T-cell (primary cell): ENCODE data around the gene KIF18A. TPM values are rescaled to one million over a fixed set of nuclear protein-coding genes. Genes with fewer than 3 reads are reported as not detected.

Experiments
- ATAC-seq, 4 experiments: fragments of 200-7000 bp in 3 of 4; fragments of 150-1000 bp in 1 of 4; cut with Tn5 transposase; replicated peaks in 1 of 4; 1 replicate in 3 of 4; 2 replicates in 1 of 4; pipeline ENCODE4 v1.10.0; 2021; ENCODE audit warnings: moderate library complexity in 3 of 4, mild to moderate bottlenecking in 2 of 4, moderate number of reproducible peaks in 1 of 4
- CTCF ChIA-PET, 2 donors: fragments of 300-600 bp; sonication (Branson Sonifier 250); formaldehyde crosslinking; loops; one replicate each; lab custom pipeline; 2022; ENCODE audit warnings: antibody characterized with exemption in 2 of 2; lab: Charles Lee
- POLR2A ChIA-PET, 2 donors: fragments of 300-600 bp; sonication (Branson Sonifier 250); formaldehyde crosslinking; loops; one replicate each; lab custom pipeline; 2022; ENCODE audit warnings: antibody characterized with exemption in 2 of 2; lab: Charles Lee
- DNase-seq, 35 experiments: peaks; one replicate each; pipeline versions ENCODE4 v3.0.0 to v3.0.0-alpha.2; 2013 to 2023
- H3K27ac ChIP-seq: one replicate; pipeline ENCODE4 v1.5.1; 2013; ENCODE audit warnings: low read length
- H3K27me3 ChIP-seq, 2 experiments: replicated peaks in 1 of 2; 1 replicate in 1 of 2; 2 replicates in 1 of 2; pipeline versions ENCODE4 v1.6.1 to v1.7.0; 2013; ENCODE audit warnings: low read length in 1 of 2, mixed read lengths in 1 of 2; ENCODE audit not compliant: control insufficient read depth in 2 of 2, insufficient read depth in 2 of 2; ENCODE audit errors: extremely low read depth in 1 of 2
- H3K36me3 ChIP-seq, 2 donors: 1 replicate in 1 of 2; 2 replicates in 1 of 2; pipeline versions ENCODE4 v1.6.1 to v1.7.0; 2013; ENCODE audit warnings: low read length in 1 of 2; ENCODE audit not compliant: control insufficient read depth in 2 of 2, insufficient read depth in 1 of 2; ENCODE audit errors: extremely low read depth in 1 of 2
- H3K4me1 ChIP-seq, 2 experiments: 1 replicate in 1 of 2; 2 replicates in 1 of 2; pipeline versions ENCODE4 v1.6.1 to v1.7.0; 2013; ENCODE audit warnings: low read length in 2 of 2, mixed read lengths in 1 of 2; ENCODE audit not compliant: insufficient read depth in 2 of 2, control insufficient read depth in 1 of 2; ENCODE audit errors: extremely low read depth in 1 of 2
- H3K4me3 ChIP-seq, 2 donors: 1 replicate in 1 of 2; 2 replicates in 1 of 2; pipeline versions ENCODE4 v1.5.1 to v1.7.0; 2013; ENCODE audit warnings: mild to moderate bottlenecking in 2 of 2, low read length in 1 of 2, moderate library complexity in 1 of 2; ENCODE audit not compliant: control insufficient read depth in 1 of 2; ENCODE audit errors: extremely low read depth in 1 of 2
- H3K9me3 ChIP-seq: 2 replicates; pipeline ENCODE4 v1.7.0; 2013
- H3K27ac Mint-ChIP-seq, 2 donors: one replicate each; pipeline ENCODE4 v1.8.0; 2020 to 2021; ENCODE audit warnings: mild to moderate bottlenecking in 2 of 2, mixed read lengths in 2 of 2
- H3K27me3 Mint-ChIP-seq, 2 donors: one replicate each; pipeline ENCODE4 v1.8.0; 2021 to 2022; ENCODE audit warnings: mixed read lengths in 2 of 2
- H3K36me3 Mint-ChIP-seq: one replicate; pipeline ENCODE4 v1.8.0; 2021; ENCODE audit warnings: mixed read lengths
- H3K4me1 Mint-ChIP-seq, 3 donors: one replicate each; pipeline ENCODE4 v1.8.0; 2020 to 2022; ENCODE audit warnings: mixed read lengths in 3 of 3, mild to moderate bottlenecking in 1 of 3
- H3K4me3 Mint-ChIP-seq, 3 donors: one replicate each; pipeline ENCODE4 v1.8.0; 2020 to 2022; ENCODE audit warnings: mild to moderate bottlenecking in 3 of 3, mixed read lengths in 3 of 3, moderate library complexity in 3 of 3
- H3K9me3 Mint-ChIP-seq, 3 donors: one replicate each; pipeline ENCODE4 v1.8.0; 2020 to 2022; ENCODE audit warnings: mixed read lengths in 3 of 3
- WGBS: methylation state at CpG from one replicate; pipeline ENCODE4 v1.1.5; 2013; ENCODE audit warnings: missing lambda C conversion rate; ENCODE audit not compliant: insufficient coverage; 5-methylcytosine and 5-hydroxymethylcytosine counted together
- total RNA-seq, 35 experiments: library from RNA in 6 of 35; stranded (reverse) in 6 of 35; fragments of 120-200 nt in 1 of 35; gene quantifications; one replicate each; pipeline versions ENCODE4 v1.2.1 to v1.2.4 and lab custom pipeline; 2013 to 2026

KIF18A gene
- 1 to 10 TPM in 3 of 5 donors, under 1 TPM in 2; 0.76 to 3.7 (median 1.3) TPM for total RNA-seq
- 1.8 TPM for total RNA-seq (2013)
- 0.38 to 13.6 (median 2.5) reads per million in 29 experiments for total RNA-seq (lab: John Stamatoyannopoulos, UW)

GRCh38 chr11:28107750-28108618 lies at the start of gene KIF18A, which contains the start of gene METTL15:
Gene KIF18A (minus strand): TSS chr11:28108156. CDS start chr11:28097947, 10,209 bp downstream.
Gene METTL15 (plus strand): TSS chr11:28108388. CDS start chr11:28113335, 4,947 bp downstream.
- POLR2A ChIA-PET: interaction anchor here (0.6 to 1.9 kb wide), 8 partner anchors 10 to 86 kb away, joined by 3 to 10 read pairs (median 3); no protein-coding TSS in a partner anchor

GRCh38 chr11:28153586-28153985 lies 45.6 kb upstream of the KIF18A start:
- DNase-seq (no peak), ATAC-seq (no peak)
- Histone ChIP-seq H3K4me3 (no peak overlapping the region), H3K27me3 (no peaks in the 10 kb centered on the region), H3K4me1 (no peaks in the 10 kb centered on the region), H3K9me3 (no peaks in the 10 kb centered on the region), H3K27ac (no peak overlapping the region), H3K36me3 (peaks cover 0 to 10% of the 10 kb centered on the region in 2 donors)
- WGBS: no CpG with 5 or more reads among the region's 2 CpGs
- Mint-ChIP-seq H3K4me1 (peaks cover 0 to under 1% (median 0%) of the 10 kb centered on the region in 3 donors), H3K9me3 (peaks cover 0 to 7% (median 5%) of the 10 kb centered on the region in 3 donors), H3K36me3 (peaks cover 43% of the 10 kb centered on the region), H3K4me3 (no peak overlapping the region), H3K27ac (no peak overlapping the region), H3K27me3 (no peaks in the 10 kb centered on the region)
- POLR2A ChIA-PET: no interaction called here
- CTCF ChIA-PET: no interaction called here

More at GRCh38 chr11:28107750-28108618, at the start of gene KIF18A, which contains the start of gene METTL15:
- Mint-ChIP-seq H3K36me3 (no peaks in the 10 kb centered on the region), H3K4me1 (peaks cover 52 to 70% (median 61%) of the 10 kb centered on the region in 3 donors), H3K27ac (peak within 1 kb of the TSS; percentile 91 to 97), H3K27me3 (no peaks in the 10 kb centered on the region), H3K4me3 (peak within 1 kb of the TSS; percentile 89 to 94 (median 93)), H3K9me3 (no peaks in the 10 kb centered on the region)
- Histone ChIP-seq H3K9me3 (no peaks in the 10 kb centered on the region), H3K36me3 (no peaks in the 10 kb centered on the region), H3K4me1 (peaks cover 18 to 26% of the 10 kb centered on the region in 2 experiments), H3K27ac (peak within 1 kb of the TSS; percentile 97), H3K4me3 (peak within 1 kb of the TSS; percentile 64 to 99), H3K27me3 (no peaks in the 10 kb centered on the region)
- DNase-seq: peak; percentile 89 to 98 (median 94)
- CTCF ChIA-PET: interaction anchor here in 1 of 2 donors (0.7 to 1.5 kb wide), 4 partner anchors 17 to 609 kb away, joined by 3 to 5 read pairs (median 4); no protein-coding TSS in a partner anchor
- under 1% methylated on average over 37 of the region's 38 CpGs for WGBS
- ATAC-seq: peak; percentile 91 to 96 (median 94)

DNA sequence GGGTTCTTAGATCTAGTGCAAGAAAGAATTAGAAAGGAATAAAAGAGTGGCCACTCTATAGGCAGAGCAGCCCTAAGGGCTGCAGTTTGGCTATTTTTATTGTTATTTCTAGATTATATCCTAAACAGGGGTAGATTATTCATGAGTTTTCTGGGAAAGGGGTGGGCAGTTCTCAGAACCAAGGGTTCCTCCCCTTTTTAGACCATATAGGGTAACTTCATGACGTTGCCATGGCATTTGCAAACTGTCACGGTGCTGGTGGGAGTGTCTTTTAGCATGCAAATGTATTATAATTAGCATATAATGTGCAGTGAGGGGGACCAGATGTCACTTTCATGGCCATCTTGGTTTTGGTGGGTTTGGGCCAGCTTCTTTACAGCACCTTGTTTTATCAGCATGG lies 44.8 kb upstream of the KIF18A start:
- WGBS: no CpG with 5 or more reads among the region's 2 CpGs
- no peaks in the 10 kb centered on the region for H3K4me1 ChIP-seq
- H3K27ac ChIP-seq: no peak overlapping the region

GRCh38 chr11:28146123-28146751 lies 38.3 kb upstream of the KIF18A start:
- Mint-ChIP-seq H3K36me3 (peaks cover 16% of the 10 kb centered on the region), H3K9me3 (peaks cover under 1% of the 10 kb centered on the region in 3 donors), H3K4me1 (peaks cover 0 to 4% (median 3%) of the 10 kb centered on the region in 3 donors), H3K4me3 (no peak overlapping the region), H3K27ac (no peak overlapping the region), H3K27me3 (no peaks in the 10 kb centered on the region)
- Histone ChIP-seq H3K4me1 (no peaks in the 10 kb centered on the region), H3K27ac (no peak overlapping the region), H3K27me3 (no peaks in the 10 kb centered on the region), H3K4me3 (no peak overlapping the region), H3K36me3 (no peaks in the 10 kb centered on the region), H3K9me3 (no peaks in the 10 kb centered on the region)
- no CpG with 5 or more reads among the region's 2 CpGs for WGBS
- ChIA-PET POLR2A (no interaction called here), CTCF (no interaction called here)
- DNase-seq (no peak), ATAC-seq (no peak)

More for the DNA sequence above, 44.8 kb upstream of the KIF18A start:
- H3K9me3 Mint-ChIP-seq: peaks cover 0 to 4% (median 3%) of the 10 kb centered on the region in 3 donors
- peaks cover 42% of the 10 kb centered on the region for H3K36me3 Mint-ChIP-seq
- Histone ChIP-seq H3K36me3 (peaks cover 0 to 5% of the 10 kb centered on the region in 2 donors), H3K27me3 (no peaks in the 10 kb centered on the region), H3K9me3 (no peaks in the 10 kb centered on the region), H3K4me3 (no peak overlapping the region)
- ChIA-PET POLR2A (no interaction called here), CTCF (no interaction called here)
- no peak overlapping the region for H3K4me3 Mint-ChIP-seq
- DNase-seq (no peak), ATAC-seq (no peak)
- peaks cover 0 to 4% (median 0%) of the 10 kb centered on the region in 3 donors for H3K4me1 Mint-ChIP-seq
- no peaks in the 10 kb centered on the region for H3K27me3 Mint-ChIP-seq
- no peak overlapping the region for H3K27ac Mint-ChIP-seq

DNA sequence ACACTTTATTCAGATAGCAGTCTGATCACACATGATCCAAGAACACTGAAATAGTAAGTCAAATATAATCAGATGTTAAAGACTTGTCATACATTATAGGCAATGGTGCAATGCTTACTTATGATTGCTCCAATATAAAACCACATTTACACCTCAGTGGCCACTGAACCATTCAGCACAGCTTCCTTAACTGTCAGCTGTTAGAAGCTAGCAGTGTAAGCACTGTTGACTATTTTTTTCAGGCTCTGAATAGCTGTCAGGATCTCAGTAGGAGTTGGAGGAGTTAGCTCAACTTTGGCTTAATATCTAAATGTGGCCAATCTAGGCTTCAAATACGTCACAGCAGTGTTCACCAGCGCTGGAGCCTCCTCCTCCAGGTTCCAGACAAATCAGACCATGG lies 36.9 kb upstream of the KIF18A start:
- Histone ChIP-seq H3K4me3 (no peak overlapping the region), H3K4me1 (no peaks in the 10 kb centered on the region), H3K27me3 (no peaks in the 10 kb centered on the region), H3K9me3 (peaks cover 2% of the 10 kb centered on the region), H3K36me3 (no peaks in the 10 kb centered on the region), H3K27ac (no peak overlapping the region)
- peaks cover 16% of the 10 kb centered on the region for H3K36me3 Mint-ChIP-seq
- POLR2A ChIA-PET: no interaction called here
- 100% methylated on average over 2 of the region's 2 CpGs for WGBS
- H3K4me3 Mint-ChIP-seq: no peak overlapping the region
- peaks cover 6 to 11% (median 11%) of the 10 kb centered on the region in 3 donors for H3K9me3 Mint-ChIP-seq
- ATAC-seq: no peak
- no peak for DNase-seq
- CTCF ChIA-PET: interaction anchor here in 1 of 2 donors (0.7 kb wide), 1 partner anchor 101 kb away, joined by 3 read pairs; no protein-coding TSS in a partner anchor
- H3K27me3 Mint-ChIP-seq: no peaks in the 10 kb centered on the region
- peaks cover 0 to 4% (median 3%) of the 10 kb centered on the region in 3 donors for H3K4me1 Mint-ChIP-seq
- H3K27ac Mint-ChIP-seq: no peak overlapping the region

GRCh38 chr11:28142724-28143123 lies 34.8 kb upstream of the KIF18A start:
- H3K27ac ChIP-seq: no peak overlapping the region
- H3K27me3 Mint-ChIP-seq: no peaks in the 10 kb centered on the region
- H3K36me3 Mint-ChIP-seq: peaks cover 23% of the 10 kb centered on the region
- no peaks in the 10 kb centered on the region for H3K4me1 ChIP-seq
- CTCF ChIA-PET: no interaction called here
- DNase-seq (no peak), ATAC-seq (no peak)
- H3K27ac Mint-ChIP-seq: no peak overlapping the region
- no peaks in the 10 kb centered on the region for H3K27me3 ChIP-seq
- no peaks in the 10 kb centered on the region for H3K36me3 ChIP-seq
- H3K4me1 Mint-ChIP-seq: peaks cover 0 to 3% (median 0%) of the 10 kb centered on the region in 3 donors
- H3K9me3 Mint-ChIP-seq: peaks cover 9 to 24% (median 11%) of the 10 kb centered on the region in 3 donors
- POLR2A ChIA-PET: no interaction called here
- H3K4me3 ChIP-seq: no peak overlapping the region
- no CpG with 5 or more reads among the region's 1 CpG for WGBS
- no peak overlapping the region for H3K4me3 Mint-ChIP-seq
- H3K9me3 ChIP-seq: peaks cover 2% of the 10 kb centered on the region
